Measurements from ENCODE around the gene MAP4K4. TPM values are rescaled to one million over a fixed set of nuclear protein-coding genes. Genes with fewer than 3 reads are reported as not detected.

The MAP4K4 gene
- total and polyA plus RNA-seq, 2 of the 13 experiments (the other 11 are each of a cell fraction or from before 2014, with no cell fraction given), result 105 to 264 TPM

- peak; percentile 79 for TF ChIP-seq PAXIP1 (CRISPR knock-in tag; conservative IDR thresholded peaks at IDR 0.05)
- no peak for TF ChIP-seq ZNF121 (CRISPR knock-in tag; IDR thresholded peaks at IDR 0.05)
- no peak for TF ChIP-seq ZNF619 (CRISPR knock-in tag; IDR thresholded peaks at IDR 0.05)
- no peak for TF ChIP-seq ZMYM2 (CRISPR knock-in tag; IDR thresholded peaks at IDR 0.05)
- peak; percentile 68; the same call in 1 of the 2 replicates for TF ChIP-seq ARID3A (IDR thresholded peaks at IDR 0.05; ENCODE audit: low read depth, low read length)
- no peak for TF ChIP-seq ZNF33B (CRISPR knock-in tag; IDR thresholded peaks at IDR 0.05)
- no peak for TF ChIP-seq ZNF230 (CRISPR knock-in tag; IDR thresholded peaks at IDR 0.05)
- no peak for TF ChIP-seq HMGXB4 (CRISPR knock-in tag; IDR thresholded peaks at IDR 0.05; ENCODE audit: borderline replicate concordance in 1 of 2, low read depth in 1 of 2)
- TF ChIP-seq ZNF597 (CRISPR knock-in tag; IDR thresholded peaks at IDR 0.05), result no peak
- TF ChIP-seq ZNF646 (CRISPR knock-in tag; IDR thresholded peaks at IDR 0.05), result no peak
- no peak for TF ChIP-seq ZNF136 (CRISPR knock-in tag; IDR thresholded peaks at IDR 0.05; ENCODE audit: low read depth)
Observed at GRCh38 chr2:101655702-101656422, 41.6 kb upstream of the MAP4K4 start (continued).
